CD1c-positive myeloid dendritic cell (primary cell): Measurements from ENCODE around the gene DLK2.
"Not testable (repeated sequence)": the region's sequence is repeated elsewhere in the genome, so short reads cannot be mapped to it uniquely, and the experiment has no call there.

Experiments
- DNase-seq: peaks from one replicate; pipeline ENCODE4 v3.0.0-alpha.2; 2016; ENCODE audit errors: extremely low spot score

Gene DLK2

GRCh38 chr6:43455531-43456428, at the start of gene DLK2:
TSS of gene DLK2 (minus strand) at chr6:43455548. CDS start at chr6:43454825, 723 bp downstream.
- peak; percentile 27 for DNase-seq

- DNase-seq, result no peak
These were observed 48.1 kb upstream of the DLK2 start for GRCh38 chr6:43503443-43503842.

- no peak for DNase-seq
These were observed 47.3 kb upstream of the DLK2 start for GRCh38 chr6:43502666-43503065.

- no peak for DNase-seq
These were observed 45.6 kb upstream of the DLK2 start for GRCh38 chr6:43500921-43501320.

- DNase-seq, result no peak
These were observed 43.9 kb upstream of the DLK2 start for GRCh38 chr6:43499028-43499815.

GRCh38 chr6:43498291-43498690, 42.9 kb upstream of the DLK2 start:
- DNase-seq, result not testable (repeated sequence)

- DNase-seq, result no peak
These were observed 42.3 kb upstream of the DLK2 start for GRCh38 chr6:43497689-43498088.

- DNase-seq, result no peak
These were observed 41.7 kb upstream of the DLK2 start for GRCh38 chr6:43497129-43497396.

- DNase-seq, result no peak
These were observed 41.2 kb upstream of the DLK2 start for GRCh38 chr6:43496370-43497128.

GRCh38 chr6:43495409-43495941, 40.1 kb upstream of the DLK2 start:
- DNase-seq, result no peak

GRCh38 chr6:43494766-43495165, 39.4 kb upstream of the DLK2 start:
- DNase-seq, result no peak

GRCh38 chr6:43494321-43494720, 39.0 kb upstream of the DLK2 start:
- DNase-seq, result no peak

GRCh38 chr6:43493833-43494232, 38.5 kb upstream of the DLK2 start:
- DNase-seq, result no peak

GRCh38 chr6:43493230-43493629, 37.9 kb upstream of the DLK2 start:
- no peak for DNase-seq

- DNase-seq, result no peak
These were observed 37.3 kb upstream of the DLK2 start for GRCh38 chr6:43492673-43493072.

GRCh38 chr6:43491750-43492661, 36.7 kb upstream of the DLK2 start:
- DNase-seq, result no peak

GRCh38 chr6:43490523-43490939, 35.2 kb upstream of the DLK2 start:
- no peak for DNase-seq

GRCh38 chr6:43489277-43490072, 34.1 kb upstream of the DLK2 start:
- no peak for DNase-seq

GRCh38 chr6:43488667-43489276, 33.4 kb upstream of the DLK2 start:
- DNase-seq, result no peak
